IPS DF 19.7 (cell line): ENCODE measurements around the gene TAF11L11.
A peak's percentile ranks its signal among the peaks of the same experiment; 100 is the strongest.
"Not testable (repeated sequence)": the region's sequence is repeated elsewhere in the genome, so short reads cannot be mapped to it uniquely, and the experiment has no call there.

Experiments
- DNase-seq: peaks from one replicate; pipeline ENCODE4 v3.0.0-alpha.2; 2013; ENCODE audit warnings: low read depth, low spot score

TAF11L11 gene

GRCh38 chr5:17603880-17604279, at the start of gene TAF11L11:
Gene TAF11L11 (plus strand): TSS chr5:17604183.
- DNase-seq: not testable (repeated sequence)

GRCh38 chr5:17585658-17586057, 18.3 kb upstream of the TAF11L11 start, which contains the start of gene TAF11L7:
Gene TAF11L7 (minus strand): TSS chr5:17585758.
- DNase-seq: not testable (repeated sequence)

GRCh38 chr5:17590860-17591259, 13.1 kb upstream of the TAF11L11 start, which contains the start of gene TAF11L8:
Gene TAF11L8 (minus strand): TSS chr5:17590960.
- not testable (repeated sequence) for DNase-seq

- DNase-seq: not testable (repeated sequence)
These were observed 9.7 kb upstream of the TAF11L11 start, which contains the start of gene TAF11L9 for GRCh38 chr5:17594255-17594654. Gene TAF11L9 (minus strand): TSS chr5:17594394.

GRCh38 chr5:17597728-17598127, 6.3 kb upstream of the TAF11L11 start, which contains the start of gene TAF11L10:
Gene TAF11L10 (minus strand): TSS chr5:17597828.
- DNase-seq: not testable (repeated sequence)

- DNase-seq: no peak
These were observed 968 bp downstream of the TAF11L11 start for GRCh38 chr5:17604951-17605350.

GRCh38 chr5:17607461-17607860, 3.5 kb downstream of the TAF11L11 start:
- not testable (repeated sequence) for DNase-seq

- DNase-seq: not testable (repeated sequence)
These were observed 6.1 kb downstream of the TAF11L11 start, which contains the start of gene TAF11L12 for GRCh38 chr5:17610092-17610491. Gene TAF11L12 (plus strand): TSS chr5:17610392.

- no peak for DNase-seq
These were observed 11.1 kb downstream of the TAF11L11 start for GRCh38 chr5:17614872-17615605.

GRCh38 chr5:17619354-17619753, 15.4 kb downstream of the TAF11L11 start:
- no peak for DNase-seq

GRCh38 chr5:17620627-17621026, 16.6 kb downstream of the TAF11L11 start:
- DNase-seq: peak; percentile 12

GRCh38 chr5:17625686-17626085, 21.7 kb downstream of the TAF11L11 start:
- no peak for DNase-seq

GRCh38 chr5:17631788-17632187, 27.8 kb downstream of the TAF11L11 start, which contains the start of gene TAF11L13:
Gene TAF11L13 (plus strand): TSS chr5:17632088.
- not testable (repeated sequence) for DNase-seq

- no peak for DNase-seq
These were observed 30.2 kb downstream of the TAF11L11 start, which contains the start of gene TAF11L14 for GRCh38 chr5:17634160-17634559. Gene TAF11L14 (plus strand): TSS chr5:17634460.

GRCh38 chr5:17649232-17649631, 45.2 kb downstream of the TAF11L11 start:
- not testable (repeated sequence) for DNase-seq

GRCh38 chr5:17655201-17655759, 51.3 kb downstream of the TAF11L11 start:
- not testable (repeated sequence) for DNase-seq
